Prostate gland (tissue), 2 donors: ENCODE measurements around the gene KIAA1328.

Source experiments
- POLR2AphosphoS5 ChIP-seq: sonication (generic); formaldehyde crosslinking; IDR thresholded peaks from one replicate; pipeline ENCODE4 v1.6.1; 2017; ENCODE audit warnings: antibody characterized with exemption
- TF ChIP-seq, protein P1 (sequence below), 4 experiments: fragments of 200-600 bp in 2 of 4; fragments of 450-650 bp in 2 of 4; sonication (generic) in 2 of 4; IDR thresholded peaks; 1 replicate in 3 of 4; 2 replicates in 1 of 4; pipeline ENCODE4 v1.5.1; 2016 to 2019; ENCODE audit warnings: antibody characterized with exemption in 4 of 4, mild to moderate bottlenecking in 2 of 4, moderate library complexity in 2 of 4

DNA sequence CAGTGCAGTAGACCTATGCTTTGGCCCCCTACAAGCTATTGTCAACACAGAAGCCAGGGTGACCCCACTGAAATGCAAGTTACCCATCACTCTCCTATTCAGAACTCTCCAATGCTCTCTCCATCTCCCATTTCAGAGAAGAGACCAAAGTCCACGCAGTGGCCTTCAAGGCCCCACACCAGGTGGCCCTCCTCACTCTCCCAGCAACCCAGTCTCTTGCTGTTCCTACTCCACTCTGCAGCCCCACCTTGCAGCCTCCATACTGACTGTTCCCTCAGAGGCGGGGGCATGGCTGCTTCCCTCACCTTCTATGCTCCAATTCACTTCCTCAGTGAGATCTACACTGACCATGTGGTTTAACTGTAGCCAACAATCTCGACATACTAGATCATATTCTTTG lies 423.4 kb downstream of the KIAA1328 start:
- TF ChIP-seq POLR2AphosphoS5, result no peak
- TF ChIP-seq, protein P1, sequence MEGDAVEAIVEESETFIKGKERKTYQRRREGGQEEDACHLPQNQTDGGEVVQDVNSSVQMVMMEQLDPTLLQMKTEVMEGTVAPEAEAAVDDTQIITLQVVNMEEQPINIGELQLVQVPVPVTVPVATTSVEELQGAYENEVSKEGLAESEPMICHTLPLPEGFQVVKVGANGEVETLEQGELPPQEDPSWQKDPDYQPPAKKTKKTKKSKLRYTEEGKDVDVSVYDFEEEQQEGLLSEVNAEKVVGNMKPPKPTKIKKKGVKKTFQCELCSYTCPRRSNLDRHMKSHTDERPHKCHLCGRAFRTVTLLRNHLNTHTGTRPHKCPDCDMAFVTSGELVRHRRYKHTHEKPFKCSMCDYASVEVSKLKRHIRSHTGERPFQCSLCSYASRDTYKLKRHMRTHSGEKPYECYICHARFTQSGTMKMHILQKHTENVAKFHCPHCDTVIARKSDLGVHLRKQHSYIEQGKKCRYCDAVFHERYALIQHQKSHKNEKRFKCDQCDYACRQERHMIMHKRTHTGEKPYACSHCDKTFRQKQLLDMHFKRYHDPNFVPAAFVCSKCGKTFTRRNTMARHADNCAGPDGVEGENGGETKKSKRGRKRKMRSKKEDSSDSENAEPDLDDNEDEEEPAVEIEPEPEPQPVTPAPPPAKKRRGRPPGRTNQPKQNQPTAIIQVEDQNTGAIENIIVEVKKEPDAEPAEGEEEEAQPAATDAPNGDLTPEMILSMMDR (IDR thresholded peaks at IDR 0.05), result no peak
